OCI-LY1 (cell line): ENCODE data around the gene PPP4R1.

Experiments
- H2AFZ ChIP-seq: fragments of 200-600 bp; sonication (generic), shearing (Covaris generic); 2 replicates; pipeline ENCODE4 v1.6.0; 2014; ENCODE audit warnings: antibody characterized with exemption, mild to moderate bottlenecking, low read length
- H3F3A ChIP-seq: fragments of 200-600 bp; sonication (generic), shearing (Covaris generic); 2 replicates; pipeline ENCODE4 v1.6.0; 2014; ENCODE audit warnings: mild to moderate bottlenecking, antibody characterized with exemption, low read length, moderate library complexity; ENCODE audit not compliant: insufficient read depth
- H3K27ac ChIP-seq: fragments of 200-600 bp; sonication (generic); 2 replicates; pipeline ENCODE4 v1.5.1; 2014; ENCODE audit warnings: low read length, mixed run types, mild to moderate bottlenecking, low read depth; ENCODE audit not compliant: poor library complexity, severe bottlenecking
- H3K27me3 ChIP-seq: fragments of 200-600 bp; sonication (generic); 2 replicates; pipeline ENCODE4 v1.6.0; 2014; ENCODE audit warnings: antibody characterized with exemption, mild to moderate bottlenecking, low read length, moderate library complexity; ENCODE audit not compliant: insufficient read depth
- H3K36me3 ChIP-seq: fragments of 200-600 bp; sonication (generic); 2 replicates; pipeline ENCODE4 v1.6.1; 2014; ENCODE audit warnings: mild to moderate bottlenecking, antibody characterized with exemption, low read length, moderate library complexity, mixed read lengths; ENCODE audit not compliant: insufficient read depth
- H3K4me1 ChIP-seq: fragments of 200-600 bp; sonication (generic); 2 replicates; pipeline ENCODE4 v1.5.1; 2014; ENCODE audit warnings: mild to moderate bottlenecking, low read length, moderate library complexity; ENCODE audit not compliant: insufficient read depth, severe bottlenecking
- H3K4me2 ChIP-seq: fragments of 200-600 bp; sonication (generic), shearing (Covaris generic); 2 replicates; pipeline ENCODE4 v1.6.1; 2014; ENCODE audit warnings: low read length
- H3K4me3 ChIP-seq: fragments of 200-600 bp; sonication (generic); 2 replicates; pipeline ENCODE4 v1.5.1; 2014; ENCODE audit warnings: low read length, low read depth, mild to moderate bottlenecking, mixed read lengths; ENCODE audit not compliant: poor library complexity, severe bottlenecking
- H3K79me2 ChIP-seq: fragments of 200-600 bp; shearing (Covaris generic); 2 replicates; pipeline ENCODE4 v1.6.1; 2016; ENCODE audit warnings: mixed run types, low read length, mixed read lengths; ENCODE audit not compliant: insufficient read depth
- H3K9ac ChIP-seq: fragments of 200-600 bp; sonication (generic), shearing (Covaris generic); 2 replicates; pipeline ENCODE4 v1.6.1; 2014; ENCODE audit warnings: mild to moderate bottlenecking, low read length, mixed read lengths
- H3K9me2 ChIP-seq: fragments of 200-600 bp; sonication (generic), shearing (Covaris generic); 2 replicates; pipeline ENCODE4 v1.6.1; 2014; ENCODE audit warnings: low read depth, mild to moderate bottlenecking, low read length, mixed read lengths
- H3K9me3 ChIP-seq: fragments of 200-600 bp; shearing (Covaris generic); 2 replicates; pipeline ENCODE4 v1.6.1; 2014; ENCODE audit warnings: low read length, mixed read lengths
- H4K20me1 ChIP-seq: fragments of 200-600 bp; sonication (generic), shearing (Covaris generic); 2 replicates; pipeline ENCODE4 v1.6.0; 2016; ENCODE audit warnings: mild to moderate bottlenecking, low read length; ENCODE audit not compliant: insufficient read depth
- CTCF ChIP-seq: fragments of 200-600 bp; sonication (generic), shearing (Covaris generic); IDR thresholded peaks from 2 replicates; pipeline ENCODE4 v1.5.1; 2017; ENCODE audit warnings: mild to moderate bottlenecking, antibody characterized with exemption, low read length, moderate library complexity, mixed read lengths
- EZH2 ChIP-seq: fragments of 200-600 bp; sonication (generic), shearing (Covaris generic); IDR thresholded peaks from 2 replicates; pipeline ENCODE4 v1.8.0; 2017; ENCODE audit warnings: borderline replicate concordance, mixed run types, mild to moderate bottlenecking, antibody characterized with exemption, low read length, moderate library complexity, mixed read lengths

PPP4R1 gene

DNA sequence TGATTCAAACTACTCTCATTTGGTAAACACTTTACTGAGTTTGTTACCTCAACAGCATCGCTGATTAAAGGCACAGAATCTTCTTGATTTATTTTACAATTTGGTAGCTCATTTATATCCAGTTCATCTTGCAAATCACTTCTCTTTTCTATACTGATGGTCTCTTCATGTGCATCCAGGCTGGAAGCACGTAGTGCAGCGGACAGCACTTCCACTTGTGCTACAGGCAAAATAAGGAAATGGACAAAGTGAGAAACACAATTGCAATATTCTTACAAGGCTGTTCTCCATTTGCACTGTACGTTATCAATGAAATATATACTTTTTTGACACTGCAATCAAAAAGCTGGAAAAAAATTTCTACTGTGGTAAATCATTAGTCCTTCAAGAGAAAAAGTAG lies 51.0 kb downstream of the PPP4R1 start:
- Histone ChIP-seq H3K9me3 (no peaks in the 10 kb centered on the region), H4K20me1 (no peaks in the 10 kb centered on the region), H3K9ac (no peak overlapping the region), H3K79me2 (no peaks in the 10 kb centered on the region), H3K27ac (no peak overlapping the region), H3K4me1 (no peaks in the 10 kb centered on the region), H3K36me3 (peaks cover 24% of the 10 kb centered on the region), H3K4me3 (no peak overlapping the region), H2AFZ (no peak overlapping the region), H3K9me2 (no peaks in the 10 kb centered on the region), H3F3A (no peaks in the 10 kb centered on the region), H3K4me2 (no peak overlapping the region), H3K27me3 (no peaks in the 10 kb centered on the region)
- TF ChIP-seq CTCF (no peak), EZH2 (no peak)

GRCh38 chr18:9562584-9562983 lies 51.8 kb downstream of the PPP4R1 start:
- no peaks in the 10 kb centered on the region for H3K27me3 ChIP-seq
- H3K9me3 ChIP-seq, result no peaks in the 10 kb centered on the region
- TF ChIP-seq CTCF (no peak), EZH2 (no peak)
- no peak overlapping the region for H3K9ac ChIP-seq
- no peaks in the 10 kb centered on the region for H3F3A ChIP-seq
- H2AFZ ChIP-seq, result no peak overlapping the region
- H3K4me2 ChIP-seq, result no peak overlapping the region
- no peak overlapping the region for H3K27ac ChIP-seq
- H3K36me3 ChIP-seq, result peaks cover 25% of the 10 kb centered on the region
- no peaks in the 10 kb centered on the region for H3K4me1 ChIP-seq
- H3K9me2 ChIP-seq, result no peaks in the 10 kb centered on the region
- H3K79me2 ChIP-seq, result no peaks in the 10 kb centered on the region
- H3K4me3 ChIP-seq, result no peak overlapping the region
- no peaks in the 10 kb centered on the region for H4K20me1 ChIP-seq

GRCh38 chr18:9561759-9562158 lies 52.6 kb downstream of the PPP4R1 start:
- Histone ChIP-seq H3F3A (no peaks in the 10 kb centered on the region), H3K9me2 (no peaks in the 10 kb centered on the region), H3K9ac (no peak overlapping the region), H2AFZ (no peak overlapping the region), H3K4me2 (no peak overlapping the region), H3K9me3 (no peaks in the 10 kb centered on the region), H4K20me1 (no peaks in the 10 kb centered on the region), H3K79me2 (no peaks in the 10 kb centered on the region), H3K36me3 (peaks cover 34% of the 10 kb centered on the region), H3K4me3 (no peak overlapping the region), H3K4me1 (no peaks in the 10 kb centered on the region), H3K27me3 (no peaks in the 10 kb centered on the region), H3K27ac (no peak overlapping the region)
- TF ChIP-seq EZH2, result no peak
- no peak for TF ChIP-seq CTCF
